KMS-11 (cell line): ENCODE data around the gene TPRN.
"Not testable (repeated sequence)": the region's sequence is repeated elsewhere in the genome, so short reads cannot be mapped to it uniquely, and the experiment has no call there.

ENCODE experiments used
- H2AFZ ChIP-seq: fragments of 200-600 bp; sonication (generic); 2 replicates; pipeline ENCODE4 v1.6.1; 2016; ENCODE audit warnings: antibody characterized with exemption, mixed run types, low read depth
- H3K27ac ChIP-seq: fragments of 200-600 bp; sonication (generic); 2 replicates; pipeline ENCODE4 v1.6.1; 2016; ENCODE audit warnings: mild to moderate bottlenecking, mixed run types
- H3K27me3 ChIP-seq: fragments of 200-600 bp; sonication (generic); 2 replicates; pipeline ENCODE4 v1.6.1; 2017; ENCODE audit warnings: mild to moderate bottlenecking, low read depth, mixed run types, moderate library complexity; ENCODE audit not compliant: insufficient read depth
- H3K36me3 ChIP-seq: fragments of 200-600 bp; sonication (generic); 2 replicates; pipeline ENCODE4 v1.6.1; 2017; ENCODE audit warnings: mild to moderate bottlenecking, mixed run types; ENCODE audit not compliant: insufficient read depth
- H3K4me1 ChIP-seq: fragments of 200-600 bp; sonication (generic); 2 replicates; pipeline ENCODE4 v1.6.1; 2016; ENCODE audit warnings: mild to moderate bottlenecking, low read depth, mixed run types; ENCODE audit not compliant: poor library complexity, severe bottlenecking
- H3K4me2 ChIP-seq: fragments of 200-600 bp; sonication (generic); 2 replicates; pipeline ENCODE4 v1.7.0; 2016; ENCODE audit warnings: mild to moderate bottlenecking, mixed run types
- H3K4me3 ChIP-seq: fragments of 200-600 bp; sonication (generic); IDR thresholded peaks from 2 replicates; pipeline ENCODE4 v1.6.1; 2017; ENCODE audit warnings: low read depth, low read length, mixed read lengths; ENCODE audit not compliant: insufficient read depth
- H3K79me2 ChIP-seq: fragments of 200-600 bp; sonication (generic); 2 replicates; pipeline ENCODE4 v1.6.1; 2016; ENCODE audit warnings: low read depth, mixed run types; ENCODE audit not compliant: insufficient read depth
- H3K9ac ChIP-seq: fragments of 200-600 bp; sonication (generic); 2 replicates; pipeline ENCODE4 v1.6.1; 2016; ENCODE audit warnings: mild to moderate bottlenecking, mixed run types
- H4K20me1 ChIP-seq: fragments of 200-600 bp; sonication (generic); 2 replicates; pipeline ENCODE4 v1.6.1; 2016; ENCODE audit warnings: mild to moderate bottlenecking, mixed run types; ENCODE audit not compliant: insufficient read depth
- TF ChIP-seq, protein P1 (sequence below): fragments of 200-600 bp; sonication (generic); conservative IDR thresholded peaks from 2 replicates; pipeline ENCODE4 v1.6.1; 2017; ENCODE audit warnings: low read depth, mild to moderate bottlenecking, antibody characterized with exemption, low read length, moderate library complexity, mixed read lengths

TPRN gene

DNA sequence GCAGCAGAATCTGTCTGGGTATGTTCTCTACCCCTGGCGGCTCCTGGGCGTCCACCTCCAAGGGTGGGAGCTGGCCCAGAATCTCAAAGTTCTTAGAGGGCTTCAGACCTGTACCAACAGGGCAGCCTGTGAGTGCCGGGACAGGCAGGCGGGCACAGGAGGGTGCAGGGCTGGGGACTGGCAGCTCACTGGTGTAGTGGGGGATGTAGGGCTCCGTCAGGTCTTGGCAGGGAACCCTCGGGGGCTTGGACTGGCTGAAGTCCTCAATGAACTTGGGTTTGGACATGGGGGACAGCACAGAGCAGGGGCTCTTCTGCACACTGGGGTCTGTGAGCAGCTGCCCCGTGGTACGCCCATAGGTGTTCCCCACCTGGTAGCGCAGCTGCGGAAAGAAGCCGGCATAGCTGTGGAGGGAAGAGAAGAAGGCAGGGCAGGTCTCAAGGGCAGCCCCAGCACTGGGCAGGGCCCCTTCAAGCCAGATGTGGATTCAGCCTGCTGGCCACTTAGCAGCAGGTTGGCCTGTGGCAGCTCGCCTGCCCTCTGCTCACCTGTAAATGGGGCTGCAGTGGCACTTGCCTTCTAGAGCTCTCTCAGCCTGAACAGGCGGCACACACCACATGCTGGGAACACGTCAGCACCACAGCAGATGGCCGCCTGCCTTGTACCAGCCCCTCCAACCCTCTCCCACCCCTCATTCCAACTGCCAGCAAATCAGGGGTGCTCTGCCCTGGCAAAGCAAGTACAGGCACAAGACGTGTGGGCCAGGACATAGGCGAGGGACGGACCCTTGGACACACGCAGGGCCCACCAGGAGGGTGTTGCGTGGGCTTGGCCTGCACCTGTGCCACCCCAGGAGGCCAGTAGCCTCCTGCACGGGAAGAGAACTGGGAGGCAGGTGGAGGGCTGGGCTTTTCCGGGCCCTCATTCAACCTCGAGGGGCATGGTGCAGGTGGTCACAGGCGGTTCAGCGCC, 45.2 kb upstream of the TPRN start:
- Histone ChIP-seq H3K9ac (no peak overlapping the region), H3K27ac (no peak overlapping the region), H4K20me1 (peaks cover 12% of the 10 kb centered on the region; the same call in 1 of the 2 replicates), H3K79me2 (peaks cover 17% of the 10 kb centered on the region), H3K27me3 (no peaks in the 10 kb centered on the region), H3K4me2 (no peak overlapping the region), H3K36me3 (peaks cover 7% of the 10 kb centered on the region; the same call in 1 of the 2 replicates), H2AFZ (no peak overlapping the region), H3K4me1 (peaks cover 8% of the 10 kb centered on the region), H3K4me3 (no peak overlapping the region)
- TF ChIP-seq, protein P1, sequence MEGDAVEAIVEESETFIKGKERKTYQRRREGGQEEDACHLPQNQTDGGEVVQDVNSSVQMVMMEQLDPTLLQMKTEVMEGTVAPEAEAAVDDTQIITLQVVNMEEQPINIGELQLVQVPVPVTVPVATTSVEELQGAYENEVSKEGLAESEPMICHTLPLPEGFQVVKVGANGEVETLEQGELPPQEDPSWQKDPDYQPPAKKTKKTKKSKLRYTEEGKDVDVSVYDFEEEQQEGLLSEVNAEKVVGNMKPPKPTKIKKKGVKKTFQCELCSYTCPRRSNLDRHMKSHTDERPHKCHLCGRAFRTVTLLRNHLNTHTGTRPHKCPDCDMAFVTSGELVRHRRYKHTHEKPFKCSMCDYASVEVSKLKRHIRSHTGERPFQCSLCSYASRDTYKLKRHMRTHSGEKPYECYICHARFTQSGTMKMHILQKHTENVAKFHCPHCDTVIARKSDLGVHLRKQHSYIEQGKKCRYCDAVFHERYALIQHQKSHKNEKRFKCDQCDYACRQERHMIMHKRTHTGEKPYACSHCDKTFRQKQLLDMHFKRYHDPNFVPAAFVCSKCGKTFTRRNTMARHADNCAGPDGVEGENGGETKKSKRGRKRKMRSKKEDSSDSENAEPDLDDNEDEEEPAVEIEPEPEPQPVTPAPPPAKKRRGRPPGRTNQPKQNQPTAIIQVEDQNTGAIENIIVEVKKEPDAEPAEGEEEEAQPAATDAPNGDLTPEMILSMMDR, result no peak

DNA sequence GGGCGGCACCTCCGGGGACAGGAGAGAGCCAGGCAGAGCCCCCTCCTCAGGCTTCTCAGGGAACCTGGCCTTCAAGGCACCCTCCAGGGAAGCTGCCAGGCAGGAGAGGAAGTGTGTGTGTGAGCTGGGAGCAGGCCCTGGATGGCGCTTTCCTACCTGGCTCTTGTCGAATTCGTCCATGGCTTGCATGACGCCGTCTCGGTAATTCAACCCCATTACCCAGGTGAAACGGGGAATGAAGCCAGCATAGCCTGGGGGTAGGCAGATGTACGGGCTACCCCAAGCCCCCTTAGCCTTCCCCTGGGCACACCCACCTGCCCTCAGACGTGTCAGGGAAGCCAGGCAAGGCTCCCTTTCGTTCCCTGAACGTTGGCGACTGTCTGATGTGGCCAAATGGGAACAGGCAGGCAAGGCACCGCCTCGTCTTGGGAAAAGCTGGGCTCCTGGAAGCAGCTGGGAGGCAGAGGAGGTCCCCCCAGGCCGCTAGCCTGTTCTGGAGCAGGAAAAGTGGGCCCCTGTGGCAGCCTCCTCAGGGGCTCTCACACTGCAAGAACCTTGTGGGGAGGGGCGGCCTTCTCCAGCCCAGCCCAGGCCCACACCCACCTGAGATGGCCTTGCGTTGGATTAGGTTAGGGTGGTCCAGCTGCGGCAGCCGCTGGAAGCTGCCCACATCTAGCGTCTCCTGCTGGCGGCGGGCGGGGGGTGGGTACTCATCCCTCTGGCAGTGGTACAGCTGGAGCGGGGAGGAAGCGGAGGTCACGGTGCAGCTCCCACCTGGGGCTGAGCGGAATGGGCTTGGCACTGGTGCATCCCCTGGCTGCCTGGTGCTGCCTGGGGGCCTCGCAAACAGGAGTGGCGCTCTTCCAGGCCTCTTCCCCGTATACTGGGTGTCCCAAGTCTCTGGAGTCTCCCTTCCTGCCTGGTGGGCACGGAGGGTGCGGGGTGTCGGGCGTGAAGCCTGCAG, 44.2 kb upstream of the TPRN start:
- no peak overlapping the region for H3K9ac ChIP-seq
- no peak overlapping the region for H2AFZ ChIP-seq

DNA sequence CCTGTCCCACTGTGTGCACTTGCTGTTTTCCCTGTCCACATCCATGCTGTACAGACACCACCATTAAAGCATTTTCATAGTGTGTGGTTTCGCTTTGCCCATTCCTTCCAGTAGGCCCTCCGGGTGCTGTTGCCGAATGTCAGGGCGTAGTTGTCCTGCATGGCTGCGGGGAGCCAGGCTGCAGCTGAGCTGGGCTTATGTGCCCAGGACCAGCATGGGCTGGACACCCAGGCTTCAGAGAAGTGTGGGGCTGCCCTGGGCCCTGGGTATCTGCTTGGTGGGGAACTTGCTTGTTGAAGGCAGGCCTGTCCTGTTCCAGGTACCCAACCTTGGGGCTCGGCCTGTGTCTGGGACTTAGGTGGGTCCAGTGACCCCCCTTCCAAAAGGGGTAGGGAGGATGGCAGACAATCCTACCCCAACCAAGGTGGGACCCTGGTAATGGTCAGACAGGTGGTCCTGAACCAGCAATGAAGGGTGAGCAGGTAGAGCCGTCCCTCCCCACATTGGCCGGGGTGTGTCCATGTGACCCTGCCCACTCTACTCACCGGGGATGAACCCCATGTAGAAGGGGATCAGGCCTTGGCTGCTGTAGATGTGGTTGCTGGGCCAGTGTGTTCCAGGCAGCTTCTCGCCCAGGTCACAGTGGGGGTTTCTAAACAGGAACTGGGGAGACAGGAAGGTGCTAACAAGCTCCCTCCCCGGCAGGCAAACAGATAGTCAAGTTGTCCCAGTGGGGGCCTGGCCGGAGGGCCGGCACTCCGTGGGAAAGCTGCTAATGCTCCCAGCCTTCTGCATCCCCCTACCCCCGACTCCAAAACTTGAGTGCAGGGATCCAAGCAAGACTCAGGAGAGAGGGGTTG, 43.3 kb upstream of the TPRN start:
- no peak overlapping the region for H3K27ac ChIP-seq
- H3K4me3 ChIP-seq, result no peak overlapping the region
- TF ChIP-seq, protein P1, result no peak
- H3K27me3 ChIP-seq, result no peaks in the 10 kb centered on the region
- H3K4me2 ChIP-seq, result no peak overlapping the region
- peaks cover 19% of the 10 kb centered on the region for H3K4me1 ChIP-seq
- H2AFZ ChIP-seq, result no peak overlapping the region
- peaks cover 7% of the 10 kb centered on the region; the same call in 1 of the 2 replicates for H3K36me3 ChIP-seq
- H3K9ac ChIP-seq, result no peak overlapping the region
- peaks cover 12% of the 10 kb centered on the region; the same call in 1 of the 2 replicates for H4K20me1 ChIP-seq
- peaks cover 17% of the 10 kb centered on the region for H3K79me2 ChIP-seq

More for the DNA sequence above, 44.2 kb upstream of the TPRN start:
- Histone ChIP-seq H3K79me2 (peaks cover 17% of the 10 kb centered on the region), H3K4me2 (no peak overlapping the region), H3K4me3 (no peak overlapping the region), H3K4me1 (peaks cover 10% of the 10 kb centered on the region), H3K27ac (no peak overlapping the region), H3K27me3 (no peaks in the 10 kb centered on the region), H3K36me3 (peaks cover 7% of the 10 kb centered on the region; the same call in 1 of the 2 replicates), H4K20me1 (peaks cover 12% of the 10 kb centered on the region; the same call in 1 of the 2 replicates)
- TF ChIP-seq, protein P1, result no peak

DNA sequence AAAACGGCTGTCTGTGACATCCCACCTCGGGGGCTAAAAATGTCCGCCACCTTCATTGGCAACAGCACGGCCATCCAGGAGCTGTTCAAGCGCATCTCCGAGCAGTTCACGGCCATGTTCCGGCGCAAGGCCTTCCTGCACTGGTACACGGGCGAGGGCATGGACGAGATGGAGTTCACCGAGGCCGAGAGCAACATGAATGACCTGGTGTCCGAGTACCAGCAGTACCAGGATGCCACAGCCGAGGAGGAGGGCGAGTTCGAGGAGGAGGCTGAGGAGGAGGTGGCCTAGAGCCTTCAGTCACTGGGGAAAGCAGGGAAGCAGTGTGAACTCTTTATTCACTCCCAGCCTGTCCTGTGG, 42.7 kb upstream of the TPRN start:
- H3K9ac ChIP-seq, H3K4me2 ChIP-seq, H3K27ac ChIP-seq, H3K27me3 ChIP-seq, H3K36me3 ChIP-seq, H3K4me3 ChIP-seq, H2AFZ ChIP-seq: not testable (repeated sequence)
- Histone ChIP-seq H4K20me1 (peaks cover 12% of the 10 kb centered on the region; the same call in 1 of the 2 replicates), H3K4me1 (peaks cover 20% of the 10 kb centered on the region), H3K79me2 (peaks cover 17% of the 10 kb centered on the region)
